Ureter (tissue), 1 donor: ENCODE measurements around the gene RHBDD1. TPM values are rescaled to one million over a fixed set of nuclear protein-coding genes. Genes with fewer than 3 reads are reported as not detected.
"Not testable (repeated sequence)": the region's sequence is repeated elsewhere in the genome, so short reads cannot be mapped to it uniquely, and the experiment has no call there.

Experiments
- DNase-seq: peaks from one replicate; pipeline ENCODE4 v3.0.0-alpha.2; 2020; ENCODE audit warnings: low spot score
- total RNA-seq: library from RNA; stranded (reverse); gene quantifications from one replicate; pipeline ENCODE4 v1.2.4, GENCODE V29; 2023
- donor health status: DM: yes; HTN: yes; CAD: no.

Gene RHBDD1
- total RNA-seq, 1 donor from 2014 or later = 78.5 TPM

DNA sequence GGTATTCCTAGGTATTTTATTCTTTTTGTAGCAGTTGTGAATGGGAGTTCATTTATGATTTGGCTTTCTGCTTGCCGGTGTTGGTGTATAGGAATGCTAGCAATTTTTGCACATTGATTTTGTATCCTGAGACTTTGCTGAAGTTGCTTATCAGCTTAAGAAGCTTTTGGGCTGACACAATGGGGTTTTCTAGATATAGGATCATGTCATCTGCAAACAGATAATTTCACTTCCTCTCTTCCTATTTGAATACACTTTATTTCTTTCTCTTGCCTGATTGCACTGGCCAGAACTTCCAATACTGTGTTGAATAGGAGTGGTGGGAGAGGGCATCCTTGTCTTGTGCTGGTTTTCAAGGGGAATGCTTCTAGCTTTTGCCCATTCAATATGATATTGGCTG is 7.1 kb downstream of the RHBDD1 start:
- DNase-seq = not testable (repeated sequence)

DNA sequence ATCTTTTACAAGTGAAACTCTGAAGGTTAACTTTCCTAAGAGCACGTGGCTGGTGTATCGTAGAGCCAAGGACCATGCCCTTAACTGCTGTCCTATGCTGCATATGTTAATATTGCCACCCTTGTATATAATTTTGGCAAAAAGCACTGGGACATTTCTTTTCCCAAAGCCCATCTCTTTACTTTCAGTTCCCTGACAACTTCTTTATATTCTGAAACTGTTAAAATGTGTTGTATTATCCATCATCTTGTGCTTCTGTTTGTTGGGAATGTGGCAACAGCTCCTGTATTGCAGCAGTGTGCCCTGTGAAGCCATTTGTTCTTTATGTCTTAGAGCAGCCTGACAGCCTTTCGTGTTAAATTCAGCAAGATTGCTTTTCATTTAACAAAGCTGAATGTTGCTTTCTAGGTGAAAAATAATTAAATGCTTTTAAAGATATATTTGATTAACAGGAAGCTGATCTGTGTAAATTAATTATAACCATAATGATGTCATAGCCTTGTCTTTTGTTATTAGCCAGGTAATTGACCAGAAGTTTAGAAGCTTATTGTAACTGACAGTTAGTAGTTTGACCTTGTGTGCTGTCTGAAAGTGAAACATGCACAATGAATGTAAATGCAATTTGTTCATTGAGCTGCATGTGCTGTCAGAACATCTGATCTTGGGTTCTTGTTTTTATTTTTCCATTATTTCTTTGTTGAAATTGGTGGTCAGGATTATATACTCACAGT is 9.7 kb downstream of the RHBDD1 start:
- no peak for DNase-seq

DNA sequence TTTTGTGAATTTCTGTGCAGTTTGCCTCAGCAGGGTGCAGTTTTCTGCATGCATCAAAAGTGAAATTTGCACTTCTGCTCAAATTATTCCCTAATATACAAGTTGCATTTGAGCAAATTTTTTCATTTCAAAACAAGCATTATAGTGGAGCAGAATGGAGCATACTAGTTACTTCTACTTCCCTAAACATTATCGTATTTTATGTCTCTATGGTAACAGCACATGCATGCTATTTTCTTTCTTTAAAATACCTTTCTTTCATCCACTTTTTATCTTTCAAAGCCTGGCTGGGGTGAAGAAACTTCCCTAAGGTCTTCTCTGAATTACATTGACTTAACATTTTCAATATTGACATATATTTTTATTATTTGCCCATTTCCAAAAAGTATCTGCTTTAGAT is 11.2 kb downstream of the RHBDD1 start:
- DNase-seq = no peak

DNA sequence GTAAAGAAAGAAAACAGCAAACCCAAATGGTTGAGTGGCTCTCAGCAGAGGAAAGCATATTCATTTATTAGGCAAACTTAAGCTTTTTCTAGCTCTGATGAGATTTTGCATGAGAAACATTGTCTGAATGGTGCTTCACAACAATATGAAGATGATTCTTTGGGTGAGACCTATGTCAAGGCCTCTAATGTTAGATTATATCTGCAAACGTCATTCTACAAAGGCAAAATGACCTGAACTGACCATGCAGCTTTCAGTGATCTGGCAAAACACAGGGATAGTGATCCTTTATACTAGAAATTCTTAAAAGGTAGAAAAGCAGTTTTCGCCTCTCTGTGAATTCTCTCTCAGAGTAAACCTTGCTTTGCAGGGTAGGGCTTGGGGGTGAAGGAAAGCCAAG is 11.7 kb downstream of the RHBDD1 start:
- DNase-seq = no peak

DNA sequence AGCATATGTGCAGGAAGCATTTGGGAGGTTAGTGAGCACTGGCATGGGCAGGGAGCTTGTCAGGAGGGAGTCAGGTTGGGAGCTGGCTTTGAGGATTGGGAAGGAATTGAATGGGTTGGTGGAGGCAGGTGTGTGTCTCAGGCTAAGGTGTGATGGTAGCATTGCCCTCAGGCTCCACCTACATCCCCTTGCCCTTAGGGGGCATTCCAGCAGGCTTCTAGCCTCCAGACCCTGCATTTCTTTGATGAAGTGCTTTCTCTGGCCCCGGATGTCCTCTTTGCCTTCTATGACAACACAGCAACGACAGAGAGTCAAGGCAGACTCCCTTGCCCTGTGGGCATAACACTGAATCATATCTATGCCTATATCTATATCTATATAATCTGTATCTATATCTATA is 13.5 kb downstream of the RHBDD1 start:
- DNase-seq = no peak

DNA sequence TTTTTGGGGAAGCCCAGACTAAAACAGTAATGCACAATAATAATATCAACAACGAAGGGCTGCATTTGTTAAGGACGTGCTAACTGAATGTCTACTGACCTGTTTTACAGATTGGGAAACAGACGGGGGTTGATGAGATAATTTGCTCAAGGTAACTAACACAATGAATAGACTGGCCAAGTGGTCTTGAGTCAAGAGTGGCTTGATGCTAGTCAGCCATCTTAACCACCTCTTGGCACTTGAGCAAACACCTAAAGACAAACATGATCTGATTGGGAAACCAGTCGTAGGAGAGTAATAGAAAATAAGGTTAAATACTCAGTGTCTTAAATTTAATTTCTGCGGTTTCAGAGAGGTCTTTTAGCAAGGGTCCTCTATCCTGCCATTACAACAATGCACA is 14.2 kb downstream of the RHBDD1 start:
- DNase-seq = no peak

DNA sequence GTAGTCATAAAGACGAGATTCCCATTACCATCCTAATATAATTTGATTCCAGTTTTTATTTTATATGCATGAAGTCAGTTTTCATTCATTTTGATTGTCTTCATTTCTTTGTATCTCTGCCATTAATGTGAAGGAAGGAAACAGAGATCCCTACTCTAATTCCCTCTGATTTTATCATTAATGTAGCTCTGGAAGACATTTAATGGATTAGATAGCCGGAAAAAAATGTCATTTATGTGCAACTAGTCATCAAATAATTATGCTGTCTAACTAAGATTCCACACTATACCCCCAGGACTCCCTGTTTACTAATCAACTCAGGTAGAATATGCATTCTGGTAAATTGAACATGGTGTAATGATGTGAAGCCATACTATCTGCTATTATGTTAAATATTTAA is 19.9 kb downstream of the RHBDD1 start:
- no peak for DNase-seq

DNA sequence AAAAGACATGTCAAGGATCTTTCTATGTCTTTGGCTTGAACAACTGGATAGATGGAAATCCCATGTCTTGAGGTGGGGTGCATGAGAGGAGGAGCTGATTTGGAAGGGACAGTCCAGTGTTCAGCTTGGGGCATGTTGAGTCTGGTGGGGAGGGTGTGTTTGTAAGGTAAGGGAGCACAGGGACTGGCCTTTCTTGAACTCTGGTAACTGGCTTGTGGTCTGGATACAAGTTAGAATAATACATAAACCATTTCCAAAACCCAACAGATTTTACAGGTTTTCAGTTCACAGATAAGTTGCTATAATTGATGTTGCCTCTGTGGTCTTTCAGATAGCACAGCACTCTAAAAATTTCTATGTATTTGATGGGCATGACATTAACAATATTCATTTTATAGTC is 24.2 kb downstream of the RHBDD1 start:
- DNase-seq = no peak

DNA sequence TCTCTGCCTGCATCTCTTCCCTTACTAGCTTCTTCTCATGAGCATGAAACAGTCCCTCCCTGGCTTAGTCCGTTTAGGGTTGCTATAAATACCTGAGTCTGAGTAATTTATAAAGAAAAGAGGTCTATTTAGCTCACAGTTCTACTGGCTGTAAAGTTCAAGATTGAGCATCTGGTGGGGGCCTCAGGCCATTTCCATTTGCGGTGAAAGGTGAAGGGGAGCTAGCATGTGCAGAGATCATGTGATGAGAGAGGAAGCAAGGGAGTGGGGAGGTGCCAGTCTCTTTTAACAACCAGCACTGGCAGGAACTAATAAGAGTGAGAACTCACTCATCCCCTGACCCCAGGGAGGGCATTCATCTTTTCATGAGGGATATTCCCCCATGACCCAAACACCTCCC is 26.8 kb downstream of the RHBDD1 start:
- DNase-seq = no peak

DNA sequence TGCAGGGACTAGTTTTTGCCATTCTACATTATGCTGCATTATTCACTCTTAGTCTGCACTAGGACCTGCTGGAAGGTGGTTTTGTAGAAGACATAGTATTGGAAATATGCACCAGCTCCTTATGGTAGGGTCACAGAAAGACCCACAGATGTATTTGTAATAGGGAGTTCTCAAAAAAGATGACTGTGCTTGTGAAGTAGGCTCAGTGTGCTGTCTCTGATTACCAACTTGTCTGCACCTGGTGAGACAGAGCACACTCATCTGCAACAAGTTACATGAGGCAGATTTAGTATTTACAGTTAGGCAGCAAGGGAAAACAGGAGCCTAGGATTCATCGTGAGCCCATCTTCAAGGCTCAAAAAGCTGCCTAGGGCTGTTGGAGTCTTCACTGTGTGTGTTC is 29.4 kb downstream of the RHBDD1 start:
- DNase-seq = no peak

DNA sequence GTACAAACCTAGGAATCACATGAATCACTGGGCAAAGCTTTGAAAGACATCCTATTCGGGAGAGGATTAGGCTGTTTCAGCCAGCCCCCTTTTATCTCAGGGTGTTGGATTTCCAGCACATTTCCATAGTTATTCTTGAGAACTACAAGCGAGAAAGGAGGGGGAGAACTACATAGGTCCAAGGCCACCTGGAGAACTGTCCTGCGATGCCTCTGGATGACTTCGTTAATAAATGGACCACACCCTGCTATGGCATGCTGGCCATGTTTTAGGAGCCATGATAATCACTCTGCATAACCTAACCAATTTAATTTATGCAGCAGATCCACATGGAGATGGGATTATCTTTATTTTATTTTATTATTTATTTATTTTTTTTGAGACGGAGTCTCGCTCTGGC is 29.9 kb downstream of the RHBDD1 start:
- DNase-seq = no peak

DNA sequence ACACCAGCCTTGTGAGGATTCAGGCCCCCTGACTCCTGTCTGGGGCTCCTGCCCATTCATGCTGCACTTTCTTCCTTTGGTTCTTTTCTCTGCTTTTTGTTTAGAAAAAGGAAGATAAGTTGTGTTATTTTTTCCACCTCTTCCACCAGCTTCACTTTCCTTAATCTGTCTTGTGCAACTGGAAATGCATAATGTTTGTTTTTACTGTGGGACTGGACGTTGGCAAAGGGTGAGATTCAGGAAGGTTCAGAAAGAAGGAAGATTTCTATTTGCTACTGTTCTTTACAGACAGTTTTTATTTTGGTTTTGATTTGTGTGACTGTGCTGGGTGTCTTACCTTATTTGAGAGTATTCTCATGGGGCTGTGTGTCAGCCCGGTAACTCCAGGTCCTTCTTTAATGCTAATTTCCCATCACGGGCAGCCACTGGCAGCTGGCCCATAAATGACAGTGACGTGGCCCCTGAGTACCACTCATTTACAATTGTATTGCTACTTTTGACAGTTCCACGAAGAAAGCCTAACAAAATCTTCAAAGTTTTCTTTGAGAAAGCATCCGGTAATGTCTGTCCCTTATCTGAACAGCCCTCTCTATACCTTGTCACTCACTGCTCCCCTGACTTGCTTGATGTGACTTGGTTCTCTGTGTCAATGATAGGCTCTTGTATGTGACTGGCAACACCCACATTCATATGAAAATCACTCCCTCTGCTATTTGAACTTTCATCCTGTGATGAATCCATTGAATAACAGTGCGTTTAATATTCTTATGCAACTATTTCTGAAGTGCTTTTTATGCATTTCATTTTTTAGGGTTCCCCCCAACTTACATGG is 32.7 kb downstream of the RHBDD1 start:
- DNase-seq = no peak

DNA sequence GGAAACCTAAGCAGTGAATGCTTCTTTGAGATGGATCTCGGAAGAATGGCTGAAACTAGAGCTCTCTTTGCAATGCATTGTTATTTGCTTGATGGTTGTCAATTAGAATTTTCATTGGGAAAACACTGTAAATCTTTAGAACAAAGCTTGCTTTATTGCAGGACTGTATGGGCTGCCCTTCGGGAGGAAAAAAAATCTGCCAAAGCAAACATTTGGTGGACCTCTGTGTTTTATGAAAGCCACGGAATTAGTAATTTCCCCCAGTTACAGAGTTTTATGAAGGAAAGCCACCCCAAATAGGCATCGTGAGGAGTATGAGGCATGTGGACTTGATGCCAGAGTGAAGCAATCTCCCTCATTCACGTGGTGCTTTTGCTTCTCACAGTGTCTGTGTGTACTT is 33.5 kb downstream of the RHBDD1 start:
- DNase-seq = no peak

DNA sequence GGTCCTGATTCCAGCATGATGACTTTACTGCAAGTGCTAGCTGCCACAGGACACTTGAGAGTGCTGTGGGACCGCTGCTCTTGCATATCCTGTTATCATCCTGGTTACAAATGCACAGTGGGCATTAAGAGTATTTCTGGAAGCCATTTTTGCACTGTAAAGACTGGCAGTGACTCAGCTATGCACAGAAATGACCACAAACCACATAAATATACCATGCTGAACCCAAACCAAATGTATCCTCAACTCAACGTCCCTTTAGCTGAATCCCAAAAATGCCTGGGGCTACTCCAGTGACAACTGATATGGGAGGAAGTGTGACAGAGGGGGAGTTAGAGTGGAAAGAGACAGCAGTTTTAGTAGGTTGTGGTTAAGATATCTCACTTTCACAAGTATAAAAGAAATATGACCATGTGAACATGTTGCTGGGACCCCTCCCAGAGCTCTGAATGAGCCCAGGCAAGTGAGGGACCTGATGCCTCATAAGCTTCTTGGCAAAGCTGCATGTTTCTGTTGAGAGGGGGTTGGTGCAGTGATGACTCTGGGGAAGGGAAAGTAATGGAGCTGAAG is 37.3 kb downstream of the RHBDD1 start:
- DNase-seq = no peak

DNA sequence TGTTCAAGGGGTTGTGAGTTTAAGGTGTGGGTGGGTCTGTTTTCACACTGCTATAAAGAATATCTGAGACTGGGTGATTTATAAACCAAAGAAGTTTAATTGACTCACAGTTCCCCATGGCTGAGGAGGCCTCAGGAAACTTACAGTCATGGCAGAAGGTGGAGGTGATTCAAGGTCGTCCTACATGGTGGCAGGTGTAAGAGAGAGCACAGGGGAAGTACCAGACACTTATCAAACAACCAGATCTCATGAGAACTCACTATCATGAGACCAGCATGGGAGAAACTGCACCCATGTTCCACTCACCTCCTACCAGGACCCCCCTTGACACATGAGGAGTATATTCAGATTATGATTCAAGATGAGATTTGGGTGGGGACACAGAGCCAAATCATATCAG is 38.0 kb downstream of the RHBDD1 start:
- no peak for DNase-seq

DNA sequence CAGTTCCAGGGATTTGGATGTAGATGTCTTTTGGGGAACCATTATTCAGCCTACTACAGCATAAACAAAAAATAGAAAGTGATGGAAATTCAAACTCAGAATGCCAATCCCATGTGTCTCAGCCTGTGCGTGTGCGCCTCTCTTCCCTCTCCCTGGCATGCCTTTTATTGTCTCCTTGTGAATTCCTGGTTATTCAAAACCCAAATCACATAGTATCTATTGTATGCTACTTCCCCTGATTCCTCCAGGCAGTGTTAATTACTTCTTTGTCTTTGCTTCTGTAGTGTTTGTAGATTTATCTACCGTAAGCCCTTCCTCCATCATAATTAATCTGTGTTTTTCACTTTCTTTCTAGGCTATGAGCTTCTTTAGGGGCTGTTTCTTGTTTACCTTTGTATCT is 38.9 kb downstream of the RHBDD1 start:
- DNase-seq = no peak

DNA sequence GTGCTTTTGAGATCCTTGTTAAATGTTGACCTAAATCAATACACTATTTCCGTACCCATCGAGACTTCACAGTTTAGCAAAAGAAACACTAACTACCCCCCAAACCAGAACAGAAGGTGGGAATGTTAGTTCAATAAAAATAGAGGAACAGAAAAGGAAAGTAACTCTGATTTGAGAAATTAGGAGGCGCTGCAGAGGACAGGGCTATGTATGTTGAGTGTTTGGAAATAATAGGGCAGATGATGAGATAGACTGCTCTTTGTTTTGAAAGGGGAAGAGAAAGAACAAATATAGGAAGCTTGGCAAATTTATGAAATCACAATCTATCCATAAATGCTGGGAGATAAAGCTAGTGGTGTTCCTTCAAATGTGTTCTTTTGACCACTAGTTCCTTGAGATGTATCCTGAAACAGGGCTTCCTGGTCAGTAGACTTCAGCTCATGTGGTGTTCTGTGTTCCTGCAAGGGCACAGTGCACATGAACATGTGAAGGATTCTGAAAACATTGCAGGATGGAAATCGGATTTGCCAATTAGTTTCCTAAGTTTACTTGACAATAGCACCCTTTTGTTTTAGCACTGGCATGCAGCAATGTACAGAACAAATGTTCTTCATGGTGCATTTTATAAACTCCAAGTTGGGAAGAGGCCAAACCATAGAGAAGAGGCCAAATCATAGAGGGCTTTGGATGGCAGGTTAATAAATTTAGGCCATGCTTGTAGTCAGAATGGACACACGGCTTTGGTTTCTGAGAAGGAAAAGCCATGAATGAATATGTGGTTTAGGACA is 39.8 kb downstream of the RHBDD1 start:
- DNase-seq = no peak

DNA sequence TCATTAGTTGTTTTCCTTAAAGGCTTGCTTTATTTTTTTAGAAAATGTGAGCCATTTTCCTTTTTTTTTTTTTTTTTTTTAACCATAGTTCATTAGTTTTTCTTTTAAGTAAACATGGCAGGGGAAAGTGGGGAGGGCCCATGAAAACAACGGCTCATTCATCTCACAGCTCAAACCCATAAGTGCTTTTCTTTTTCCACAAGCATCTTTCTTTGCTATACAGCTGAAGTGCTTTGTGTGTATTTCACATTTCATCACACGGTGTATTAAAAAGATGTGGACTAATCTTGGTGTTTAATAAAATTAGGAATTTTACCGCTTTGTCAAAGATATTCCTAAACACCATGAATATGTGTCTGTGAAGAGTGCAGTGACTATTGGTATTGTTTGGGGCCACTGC is 41.6 kb downstream of the RHBDD1 start:
- no peak for DNase-seq

DNA sequence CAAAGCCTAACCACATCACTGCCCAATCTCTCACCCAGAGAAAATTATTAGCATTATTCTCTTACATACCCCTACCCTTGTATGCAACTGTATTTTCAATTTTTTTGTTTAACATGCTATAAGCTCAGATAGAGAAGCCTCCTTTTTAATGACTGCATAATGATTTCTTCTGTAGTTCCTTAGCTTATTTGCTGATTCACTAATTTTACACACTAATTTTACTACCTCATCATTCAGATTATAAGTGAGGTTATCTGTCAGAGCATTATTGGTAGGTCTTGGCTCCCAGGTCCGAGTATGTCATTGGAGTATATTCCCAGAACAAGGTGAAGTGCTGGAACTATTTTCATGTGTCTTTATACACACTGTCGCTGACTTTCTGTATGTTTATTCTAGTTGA is 45.4 kb downstream of the RHBDD1 start:
- DNase-seq = no peak

DNA sequence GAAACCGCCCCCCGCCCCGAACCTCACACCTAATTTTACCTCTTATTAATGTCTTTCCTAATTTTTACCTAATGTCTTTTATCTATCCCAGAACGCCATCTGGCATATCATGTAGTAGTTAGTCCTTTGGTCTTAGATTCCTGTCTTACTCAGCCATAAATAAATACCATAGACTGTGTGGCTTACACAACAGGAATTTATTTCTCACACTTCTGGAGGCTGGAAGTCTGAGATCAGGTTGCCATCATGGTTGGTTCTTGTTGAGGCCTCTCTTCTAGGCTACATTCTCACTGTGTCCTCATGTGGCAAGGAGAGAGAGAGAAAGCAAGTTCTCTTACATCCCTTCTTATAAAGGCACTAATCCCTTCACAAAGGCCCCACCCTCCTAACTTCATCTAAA is 46.8 kb downstream of the RHBDD1 start:
- DNase-seq = no peak

DNA sequence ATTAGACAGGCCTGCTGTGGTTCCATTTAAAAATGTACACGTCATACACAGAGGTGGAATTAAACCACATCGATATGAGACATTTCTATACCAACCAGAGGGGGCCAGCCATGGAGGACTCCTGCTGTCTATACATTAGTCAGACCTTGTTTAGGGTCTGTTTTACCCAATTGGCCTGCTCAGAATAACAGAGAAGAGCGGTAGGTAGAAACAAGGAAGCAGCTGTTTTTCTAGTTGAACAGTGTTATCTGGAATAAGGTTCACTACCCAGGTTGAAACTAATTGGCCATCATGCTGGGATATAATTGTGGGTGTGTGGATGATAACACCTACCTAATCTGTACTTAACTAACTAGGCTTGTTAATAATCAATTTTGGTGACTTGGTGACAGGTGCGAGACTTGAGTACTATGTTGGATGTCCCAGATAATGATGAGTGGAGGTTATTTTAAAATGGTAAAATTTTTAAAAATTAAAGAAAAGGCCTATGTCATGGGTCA is 47.5 kb downstream of the RHBDD1 start:
- DNase-seq = no peak

DNA sequence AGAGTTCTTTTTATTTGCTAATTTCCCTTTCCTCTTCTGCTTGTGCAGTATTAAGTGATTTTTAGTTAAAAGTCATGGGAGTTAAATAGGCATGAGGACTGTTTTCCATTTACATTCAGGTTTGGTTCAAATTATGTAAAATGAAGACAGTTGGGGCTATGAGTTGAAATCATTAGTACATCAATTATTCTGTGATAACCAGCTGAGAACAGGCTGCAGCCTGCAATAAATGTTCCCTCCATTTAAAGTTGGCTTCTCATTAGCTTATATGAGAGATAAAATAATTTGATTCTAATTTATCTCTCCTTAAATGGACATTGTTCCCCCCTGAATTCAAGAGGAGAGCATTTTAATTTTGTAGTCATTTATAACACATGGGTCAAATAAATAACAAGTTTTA is 48.3 kb downstream of the RHBDD1 start:
- no peak for DNase-seq
